Uterus (tissue), 4 donors: ENCODE results near the gene KIFAP3. TPM values are rescaled to one million over a fixed set of nuclear protein-coding genes. Genes with fewer than 3 reads are reported as not detected.
A peak's percentile ranks its signal among the peaks of the same experiment; 100 is the strongest.

Experiments
- DNase-seq, 2 donors: peaks; one replicate each; pipeline ENCODE4 v3.0.0-alpha.2; 2019 to 2020
- H3K27ac ChIP-seq, 2 donors: fragments of 200-600 bp; sonication (generic); 1 replicate in 1 of 2; 2 replicates in 1 of 2; pipeline ENCODE4 v1.5.1; 2016 to 2018
- H3K27me3 ChIP-seq, 2 donors: fragments of 200-600 bp; sonication (generic); one replicate each; pipeline ENCODE4 v1.5.1; 2018 to 2019; ENCODE audit warnings: control low read depth in 1 of 2
- H3K36me3 ChIP-seq, 2 donors: fragments of 200-600 bp; sonication (generic); one replicate each; pipeline ENCODE4 v1.5.1; 2019; ENCODE audit warnings: control low read depth in 1 of 2
- H3K4me1 ChIP-seq, 2 donors: fragments of 200-600 bp; sonication (generic); one replicate each; pipeline ENCODE4 v1.5.1; 2018 to 2019; ENCODE audit warnings: control low read depth in 1 of 2
- H3K4me3 ChIP-seq, 2 donors: fragments of 200-600 bp; sonication (generic); 1 replicate in 1 of 2; 2 replicates in 1 of 2; pipeline ENCODE4 v1.5.1; 2018 to 2019; ENCODE audit warnings: mild to moderate bottlenecking in 1 of 2
- H3K9me3 ChIP-seq, 2 donors: fragments of 200-600 bp; sonication (generic); one replicate each; pipeline ENCODE4 v1.5.1; 2019; ENCODE audit warnings: control low read depth in 1 of 2
- POLR2A ChIP-seq, 2 donors: fragments of 450-650 bp; IDR thresholded peaks; one replicate each; pipeline ENCODE4 v1.6.1; 2016; ENCODE audit warnings: antibody characterized with exemption in 2 of 2, mild to moderate bottlenecking in 1 of 2, moderate library complexity in 1 of 2
- intact Hi-C: fragments of 100-400 bp; cut with DNase I; formaldehyde crosslinking; loops from one replicate; pipeline ENCODE4 v1.15.1; 2023; ENCODE audit warnings: low total_unique reads
- total RNA-seq, 4 donors: library from RNA; depleted of rRNA in 3 of 4; stranded (reverse); fragments of >200 nt in 3 of 4; gene quantifications; one replicate each; pipeline versions ENCODE4 v1.1.0 to v1.2.4, GENCODE V29; 2014 to 2023
- TF ChIP-seq, protein P1 (sequence below), 4 experiments: fragments of 200-600 bp in 2 of 4; fragments of 450-650 bp in 2 of 4; sonication (generic) in 2 of 4; IDR thresholded peaks; one replicate each; pipeline ENCODE4 v1.5.1; 2016 to 2019; ENCODE audit warnings: antibody characterized with exemption in 4 of 4, mild to moderate bottlenecking in 2 of 4, moderate library complexity in 1 of 4
- donor health status: DM: yes; HTN: yes; CAD: no.

The KIFAP3 gene
- total RNA-seq, 4 donors from 2014 or later: 6.1 to 79.0 (median 58.7) TPM

DNA sequence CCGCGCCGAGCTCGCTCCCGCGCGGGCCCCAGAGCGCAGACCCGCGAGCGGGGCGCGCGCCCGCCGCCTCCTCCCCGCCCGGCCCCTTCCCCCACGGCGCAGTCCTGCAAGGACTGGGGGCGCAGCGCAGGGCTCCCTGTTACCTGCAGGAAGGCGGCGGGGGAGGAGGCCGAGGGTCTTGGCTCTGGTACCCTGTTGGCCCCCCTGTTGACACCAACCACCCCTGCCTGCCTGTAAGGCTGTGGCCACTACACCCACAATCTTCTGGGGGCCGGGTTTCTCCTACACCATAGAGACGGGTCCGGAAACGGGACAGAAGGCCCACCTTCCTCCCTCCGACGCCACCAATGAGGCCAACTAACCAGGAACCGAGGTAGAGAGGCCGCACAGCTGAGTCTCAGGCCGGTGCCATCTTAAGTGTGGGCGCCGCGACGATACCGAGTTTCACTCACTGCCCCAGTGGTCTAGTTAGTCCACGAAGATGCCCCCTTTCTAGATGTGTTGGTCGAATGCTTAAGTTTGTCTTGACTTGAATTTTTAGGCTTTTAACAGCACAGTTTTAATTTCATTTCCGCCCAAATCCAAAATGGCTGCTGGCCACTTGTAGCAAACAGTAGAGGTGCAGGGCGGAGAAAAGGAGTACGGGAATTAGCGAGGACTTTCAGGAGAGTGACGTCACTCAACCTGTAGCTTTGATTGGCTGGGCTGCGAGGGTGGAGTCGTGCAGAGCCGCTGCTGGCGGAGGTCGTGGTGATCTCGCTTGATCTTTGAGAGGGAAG, 180.7 kb downstream of the KIFAP3 start, which contains the start of gene SCYL3:
Gene SCYL3 (minus strand): TSS at position 252 of the 779 bp plus-strand sequence. CDS start 5,056 bp downstream, outside the sequence.
- no peaks in the 10 kb centered on the region for H3K27me3 ChIP-seq
- intact Hi-C loops: no loop called here
- peak; percentile 91 to 96 for DNase-seq
- H3K27ac ChIP-seq: peak within 1 kb of the TSS; percentile 92 to 98
- TF ChIP-seq, protein P1, sequence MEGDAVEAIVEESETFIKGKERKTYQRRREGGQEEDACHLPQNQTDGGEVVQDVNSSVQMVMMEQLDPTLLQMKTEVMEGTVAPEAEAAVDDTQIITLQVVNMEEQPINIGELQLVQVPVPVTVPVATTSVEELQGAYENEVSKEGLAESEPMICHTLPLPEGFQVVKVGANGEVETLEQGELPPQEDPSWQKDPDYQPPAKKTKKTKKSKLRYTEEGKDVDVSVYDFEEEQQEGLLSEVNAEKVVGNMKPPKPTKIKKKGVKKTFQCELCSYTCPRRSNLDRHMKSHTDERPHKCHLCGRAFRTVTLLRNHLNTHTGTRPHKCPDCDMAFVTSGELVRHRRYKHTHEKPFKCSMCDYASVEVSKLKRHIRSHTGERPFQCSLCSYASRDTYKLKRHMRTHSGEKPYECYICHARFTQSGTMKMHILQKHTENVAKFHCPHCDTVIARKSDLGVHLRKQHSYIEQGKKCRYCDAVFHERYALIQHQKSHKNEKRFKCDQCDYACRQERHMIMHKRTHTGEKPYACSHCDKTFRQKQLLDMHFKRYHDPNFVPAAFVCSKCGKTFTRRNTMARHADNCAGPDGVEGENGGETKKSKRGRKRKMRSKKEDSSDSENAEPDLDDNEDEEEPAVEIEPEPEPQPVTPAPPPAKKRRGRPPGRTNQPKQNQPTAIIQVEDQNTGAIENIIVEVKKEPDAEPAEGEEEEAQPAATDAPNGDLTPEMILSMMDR (IDR thresholded peaks at IDR 0.05): no peak
- TF ChIP-seq POLR2A (IDR thresholded peaks at IDR 0.05): peak; percentile 6 to 54
- no peaks in the 10 kb centered on the region for H3K4me1 ChIP-seq
- H3K36me3 ChIP-seq: no peaks in the 10 kb centered on the region
- no peaks in the 10 kb centered on the region for H3K9me3 ChIP-seq
- H3K4me3 ChIP-seq: peak within 1 kb of the TSS; percentile 63 to 75

DNA sequence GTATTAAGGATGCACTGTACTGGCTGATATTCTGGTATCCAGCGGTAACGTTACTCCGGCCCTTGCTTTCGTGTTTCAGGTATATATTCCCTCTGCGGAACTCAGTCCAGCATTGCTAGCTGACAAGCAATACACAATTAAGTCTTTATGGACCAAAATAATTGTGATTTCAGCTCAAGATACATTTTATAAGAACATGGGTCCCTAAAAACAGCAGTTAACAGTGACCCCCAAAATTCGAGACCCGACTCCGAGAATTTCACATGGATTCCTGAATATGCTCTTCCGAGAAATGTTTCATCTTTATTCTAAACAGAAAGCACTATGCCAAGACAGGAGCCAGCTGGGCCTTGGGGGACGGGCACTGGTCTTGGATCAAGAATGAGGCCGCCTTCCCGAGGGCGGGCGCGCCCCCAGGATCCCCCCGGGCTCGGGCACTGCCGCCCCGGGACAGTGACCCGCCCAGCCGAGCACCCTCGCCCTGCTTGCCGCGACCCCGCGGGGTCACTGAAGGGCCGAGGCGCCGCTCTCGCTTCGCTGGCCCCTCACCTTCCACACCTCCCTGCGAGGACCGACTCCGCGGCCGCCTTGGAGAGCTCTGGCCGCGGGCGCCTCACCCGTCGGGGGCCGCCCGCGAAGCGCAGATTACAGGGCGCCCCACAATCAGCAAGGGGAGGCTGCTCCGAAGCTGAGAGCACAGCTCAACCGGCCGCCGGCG, 181.4 kb downstream of the KIFAP3 start:
- Histone ChIP-seq H3K36me3 (no peaks in the 10 kb centered on the region), H3K9me3 (no peaks in the 10 kb centered on the region), H3K27me3 (no peaks in the 10 kb centered on the region), H3K27ac (peak overlapping the region; percentile 92 to 98), H3K4me1 (peaks cover 0 to 4% of the 10 kb centered on the region in 2 donors), H3K4me3 (peak overlapping the region; percentile 63 to 75)
- intact Hi-C loops: no loop called here
- TF ChIP-seq POLR2A (IDR thresholded peaks at IDR 0.05): peak in 1 of 2 donors; percentile 55
- TF ChIP-seq, protein P1 (IDR thresholded peaks at IDR 0.05): no peak
- DNase-seq: peak in 1 of 2 donors; percentile 38

DNA sequence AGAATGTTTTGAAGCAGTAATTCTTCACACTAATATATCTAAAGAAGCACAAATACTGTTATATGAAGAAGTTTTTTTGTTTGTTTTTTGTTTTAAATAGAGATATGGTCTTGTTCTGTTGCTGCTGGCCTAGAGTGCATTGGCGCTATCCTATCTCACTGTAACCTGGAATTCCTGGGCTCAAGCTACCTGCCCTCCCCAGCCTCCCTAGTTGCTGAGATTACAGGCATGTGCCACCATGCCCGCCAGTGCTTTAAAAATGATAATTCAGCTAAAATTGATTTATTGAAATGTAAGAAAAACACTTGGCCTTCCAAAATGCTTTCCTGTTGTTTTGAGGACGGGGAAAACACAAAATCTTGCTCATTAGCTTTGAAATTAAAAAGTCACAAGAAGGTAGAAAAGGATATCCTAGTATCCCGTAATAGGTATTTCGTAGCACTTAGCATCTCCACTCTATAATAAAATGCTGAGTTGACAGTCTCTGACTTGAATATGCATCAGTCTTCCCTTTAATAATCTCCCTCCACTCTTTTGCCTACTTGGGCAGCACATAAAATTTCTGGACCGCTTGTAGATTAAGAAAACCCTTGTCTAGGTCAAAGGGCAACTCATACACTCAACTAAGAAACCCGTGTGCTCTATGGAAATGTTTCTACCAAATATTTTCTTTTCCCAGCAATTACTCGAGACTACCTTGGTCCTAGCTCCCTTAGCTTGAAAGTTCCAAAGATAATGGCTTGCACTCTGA, 182.1 kb downstream of the KIFAP3 start:
- Histone ChIP-seq H3K4me1 (peaks cover 0 to 4% of the 10 kb centered on the region in 2 donors), H3K27me3 (no peaks in the 10 kb centered on the region), H3K9me3 (no peaks in the 10 kb centered on the region), H3K4me3 (peak overlapping the region; percentile 63 to 75), H3K27ac (peak overlapping the region; percentile 92 to 98), H3K36me3 (no peaks in the 10 kb centered on the region)
- TF ChIP-seq, protein P1 (IDR thresholded peaks at IDR 0.05): no peak
- TF ChIP-seq POLR2A (IDR thresholded peaks at IDR 0.05): no peak
- DNase-seq: no peak
- intact Hi-C loops: no loop called here

DNA sequence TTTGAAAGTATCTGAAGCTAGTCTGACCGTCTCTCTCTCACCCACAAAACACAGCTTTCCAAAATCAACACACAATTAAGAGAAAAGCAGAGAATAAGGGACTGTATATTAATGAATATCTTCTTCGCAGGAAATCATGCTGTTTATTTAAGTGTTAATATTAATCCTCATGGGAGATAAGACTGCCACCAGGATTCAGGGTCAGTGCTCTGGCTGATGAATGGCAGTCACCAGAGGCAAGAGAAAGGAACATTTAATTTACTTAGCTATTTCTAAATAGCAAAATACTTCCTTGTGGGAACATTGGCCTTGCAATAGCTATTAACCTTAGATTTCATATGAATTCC, 183.0 kb downstream of the KIFAP3 start:
- DNase-seq: no peak
- H3K36me3 ChIP-seq: no peaks in the 10 kb centered on the region
- H3K27me3 ChIP-seq: no peaks in the 10 kb centered on the region
- no peak for TF ChIP-seq POLR2A (IDR thresholded peaks at IDR 0.05)
- TF ChIP-seq, protein P1 (IDR thresholded peaks at IDR 0.05): no peak
- no peak overlapping the region for H3K4me3 ChIP-seq
- intact Hi-C loops: no loop called here
- H3K4me1 ChIP-seq: peaks cover 0 to 4% of the 10 kb centered on the region in 2 donors
- no peak overlapping the region for H3K27ac ChIP-seq
- H3K9me3 ChIP-seq: no peaks in the 10 kb centered on the region
